Epidermal melanocyte (primary cell): ENCODE data around the gene CNIH1.
"Not testable (repeated sequence)": the region's sequence is repeated elsewhere in the genome, so short reads cannot be mapped to it uniquely, and the experiment has no call there.

Source experiments
- DNase-seq: peaks from one replicate; pipeline ENCODE4 v3.0.0; 2011; ENCODE audit warnings: low spot score; ENCODE audit not compliant: insufficient read length

Gene CNIH1

DNA sequence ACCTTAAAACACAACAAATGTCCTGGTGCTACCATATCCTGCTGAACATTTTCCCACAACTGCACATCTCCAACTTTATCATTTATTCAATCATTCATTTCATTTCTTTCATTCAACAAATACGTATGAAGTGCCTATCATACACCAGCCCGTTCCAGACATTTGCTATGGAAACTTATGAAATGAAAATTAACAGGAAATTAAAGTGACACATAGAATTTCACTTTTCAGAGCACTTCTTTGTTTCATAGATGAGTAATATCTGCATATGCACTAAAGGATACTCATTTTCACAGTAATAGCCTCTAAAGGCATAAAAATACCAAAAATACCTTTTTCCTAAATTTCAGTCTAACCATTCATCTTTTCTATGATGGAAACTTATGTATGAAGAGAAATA lies 12.6 kb downstream of the CNIH1 start:
- DNase-seq: no peak

DNA sequence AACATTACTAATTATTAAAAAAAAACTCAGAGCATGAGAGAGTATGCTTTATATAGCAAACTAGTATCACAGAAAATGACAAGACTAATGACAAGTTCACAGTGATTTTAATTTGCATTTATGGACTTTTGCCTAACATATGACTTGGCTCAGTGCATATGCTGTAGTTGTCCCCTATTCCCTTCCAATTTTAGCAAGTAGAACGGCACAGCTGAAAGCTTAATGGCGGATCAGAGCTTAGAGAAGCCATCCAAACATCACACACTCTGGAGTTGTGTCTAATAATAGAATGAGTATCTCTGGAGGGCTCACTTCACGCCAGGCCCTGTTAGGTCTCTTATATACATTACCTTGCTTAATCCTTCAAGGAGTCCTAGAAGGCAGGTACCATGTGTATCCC lies 13.3 kb downstream of the CNIH1 start:
- DNase-seq: no peak

DNA sequence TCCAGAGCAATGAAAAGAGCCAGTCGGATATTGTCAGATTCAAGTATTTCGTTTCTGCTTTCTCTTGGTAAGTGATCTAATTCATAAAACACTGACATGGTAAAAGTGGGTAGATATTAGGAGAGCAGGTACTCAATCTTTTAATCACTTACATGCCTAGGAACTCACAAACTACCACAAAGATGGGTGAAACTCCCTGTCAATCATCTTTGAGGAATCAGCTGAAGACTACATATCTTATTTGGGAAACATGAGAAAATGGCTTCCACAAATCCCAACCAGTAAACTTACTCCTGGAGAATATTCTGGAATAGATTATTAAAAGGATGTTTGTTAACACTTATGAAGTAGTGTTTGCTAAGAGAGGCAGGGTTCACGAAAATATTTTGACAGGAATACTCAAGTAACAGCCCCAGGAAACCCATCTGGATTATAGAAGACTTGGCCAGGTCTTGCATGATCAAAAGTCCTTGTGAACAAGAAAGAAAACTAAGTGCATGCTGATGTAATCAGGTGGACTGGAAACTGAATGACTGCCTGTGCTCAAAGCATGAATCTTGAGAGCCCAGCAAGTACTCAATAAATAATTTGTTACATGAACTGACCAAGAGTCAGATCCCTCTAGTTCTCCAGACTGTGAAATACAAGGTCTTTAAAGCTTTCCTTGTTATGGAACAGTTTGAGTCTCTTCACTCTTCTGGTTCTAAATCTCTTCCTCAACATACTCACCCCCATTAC lies 15.5 kb downstream of the CNIH1 start:
- no peak for DNase-seq

DNA sequence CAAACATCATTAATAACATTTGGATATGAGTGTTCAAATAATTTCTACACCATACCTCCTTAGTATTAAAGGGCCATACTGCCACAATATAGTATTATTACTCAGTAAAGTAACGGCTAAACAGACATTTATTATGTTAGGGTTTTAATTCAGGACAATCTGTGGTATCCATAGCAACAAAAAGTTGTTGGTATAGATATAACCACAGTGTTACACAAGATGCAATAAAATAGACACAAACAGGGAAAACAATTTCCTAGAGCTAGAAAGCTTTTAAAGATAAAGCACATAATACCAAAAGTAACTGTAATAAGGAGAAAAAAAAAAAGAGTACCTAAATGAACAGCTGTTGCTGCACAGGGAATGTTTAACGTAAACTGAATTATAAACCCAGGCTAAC lies 16.1 kb downstream of the CNIH1 start:
- no peak for DNase-seq

DNA sequence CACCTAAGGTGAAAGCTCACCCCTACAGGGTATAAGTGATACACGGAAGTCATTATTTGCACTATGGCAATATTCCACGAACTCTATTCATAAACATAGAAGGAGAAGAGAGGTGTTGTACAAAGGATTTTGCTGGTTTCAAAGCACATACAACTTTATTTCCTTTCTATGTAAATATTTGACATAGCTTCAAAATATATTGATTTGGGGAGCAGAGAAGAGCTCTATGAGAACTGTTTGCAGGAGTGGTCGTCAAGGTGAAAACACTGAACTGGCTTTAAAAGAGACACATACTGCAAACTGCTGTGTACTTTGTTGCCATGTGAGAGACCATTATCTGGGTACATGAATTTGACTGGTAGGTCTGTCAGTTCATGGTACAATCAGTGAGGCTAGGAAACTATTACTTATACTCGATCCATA lies 16.7 kb downstream of the CNIH1 start:
- DNase-seq: no peak

DNA sequence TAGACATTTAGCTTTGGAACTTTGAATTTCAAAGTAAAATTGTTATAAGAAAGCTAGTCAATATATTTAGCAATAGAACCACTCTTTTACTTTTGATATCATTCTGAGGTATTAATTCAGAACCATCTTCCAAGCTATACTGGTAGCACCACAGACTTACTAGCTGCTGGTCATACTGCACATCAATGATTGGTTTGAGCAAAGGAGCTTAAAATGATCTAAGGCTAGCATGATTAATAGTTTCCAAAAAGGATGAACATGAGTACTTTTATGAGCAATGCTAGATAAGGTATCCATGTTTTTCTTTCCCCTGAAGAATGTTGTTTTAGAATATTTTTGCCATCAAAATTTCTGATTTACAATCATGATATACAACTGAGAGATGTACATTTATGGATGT lies 17.2 kb downstream of the CNIH1 start:
- DNase-seq: no peak

DNA sequence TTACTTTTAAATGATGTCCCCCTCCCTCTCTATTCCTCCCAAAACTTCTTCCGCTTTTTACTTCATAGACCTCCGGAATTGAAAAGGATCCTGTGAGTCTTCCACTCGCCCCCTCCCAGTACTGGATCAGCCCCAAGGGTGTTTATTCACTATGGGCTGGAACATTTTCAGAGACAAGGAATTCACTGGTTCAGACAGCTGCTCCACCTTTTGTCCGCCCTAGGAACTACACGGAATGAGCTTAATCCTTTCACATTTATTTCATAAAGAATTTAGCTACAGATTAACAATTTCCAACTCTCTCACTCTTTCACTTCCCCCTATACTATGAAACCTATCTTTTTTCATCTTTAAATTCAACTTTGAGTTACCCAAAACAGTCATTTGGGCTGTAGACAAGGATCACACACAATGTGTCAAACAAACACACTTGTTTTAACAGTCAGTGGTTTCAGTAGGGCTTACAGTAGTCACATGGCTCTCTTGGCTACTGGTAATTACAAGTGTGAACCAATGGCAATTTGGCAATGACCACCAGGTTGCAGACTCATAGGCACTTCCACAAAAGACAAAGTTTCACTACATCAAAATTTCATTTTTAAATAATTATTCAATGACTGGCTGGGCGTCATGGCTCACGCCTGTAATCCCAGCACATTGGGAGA lies 20.6 kb downstream of the CNIH1 start:
- DNase-seq: peak; percentile 68

DNA sequence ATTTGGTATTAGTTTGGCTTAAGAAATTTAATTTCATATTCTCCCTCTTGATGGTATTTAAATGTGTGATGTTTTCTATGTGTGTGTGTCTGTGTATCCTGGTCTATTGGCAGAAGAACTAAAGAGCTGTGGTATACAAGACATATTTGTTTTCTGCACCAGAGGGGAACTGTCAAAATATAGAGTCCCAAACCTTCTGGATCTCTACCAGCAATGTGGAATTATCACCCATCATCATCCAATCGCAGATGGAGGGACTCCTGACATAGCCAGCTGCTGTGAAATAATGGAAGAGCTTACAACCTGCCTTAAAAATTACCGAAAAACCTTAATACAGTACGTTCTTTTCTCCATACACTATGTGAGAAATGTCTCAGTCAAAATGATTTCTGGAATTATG lies 29.8 kb downstream of the CNIH1 start:
- no peak for DNase-seq

DNA sequence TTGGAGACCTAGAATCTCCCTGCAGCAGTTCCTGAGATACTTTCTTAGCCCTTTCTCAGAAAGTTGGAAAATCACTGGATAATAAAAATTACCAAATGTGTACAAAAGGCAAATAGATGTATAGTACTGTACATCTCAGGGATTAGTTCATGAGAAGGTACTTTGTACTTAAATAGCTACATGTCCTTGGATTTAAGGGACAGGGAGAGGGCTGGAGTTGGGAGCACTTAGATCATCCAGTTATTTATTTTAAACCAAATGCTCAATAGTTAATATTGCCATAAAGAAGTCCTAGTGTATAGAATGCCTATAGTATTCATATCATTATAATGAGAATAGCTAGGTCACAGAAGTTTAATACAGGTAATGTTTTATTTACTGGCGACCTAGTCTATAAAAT lies 31.0 kb downstream of the CNIH1 start:
- no peak for DNase-seq

DNA sequence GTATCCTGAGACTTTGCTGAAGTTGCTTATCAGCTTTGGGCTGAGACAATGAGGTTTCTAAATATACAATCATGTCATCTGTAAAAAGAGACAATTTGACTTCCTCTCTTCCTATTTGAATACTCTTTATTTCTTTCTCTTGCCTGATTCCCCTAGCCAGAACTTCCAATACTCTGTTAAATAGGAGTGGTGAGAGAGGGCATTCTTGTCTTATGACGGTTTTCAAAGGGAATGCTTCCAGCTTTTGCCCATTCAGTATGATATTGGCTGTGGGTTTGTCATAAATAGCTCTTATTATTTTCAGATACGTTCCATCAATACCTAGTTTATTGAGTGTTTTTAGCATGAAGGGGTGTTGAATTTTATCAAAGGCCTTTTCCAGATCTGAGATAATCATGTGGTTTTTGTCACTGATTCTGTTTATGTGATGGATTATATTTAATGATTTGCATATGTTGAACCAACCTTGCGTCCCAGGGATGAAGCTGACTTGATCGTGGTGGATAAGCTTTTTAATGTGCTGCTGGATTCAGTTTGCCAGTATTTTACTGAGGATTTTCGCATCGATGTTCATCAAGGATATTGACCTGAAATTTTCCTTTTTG lies 37.7 kb downstream of the CNIH1 start:
- DNase-seq: not testable (repeated sequence)

DNA sequence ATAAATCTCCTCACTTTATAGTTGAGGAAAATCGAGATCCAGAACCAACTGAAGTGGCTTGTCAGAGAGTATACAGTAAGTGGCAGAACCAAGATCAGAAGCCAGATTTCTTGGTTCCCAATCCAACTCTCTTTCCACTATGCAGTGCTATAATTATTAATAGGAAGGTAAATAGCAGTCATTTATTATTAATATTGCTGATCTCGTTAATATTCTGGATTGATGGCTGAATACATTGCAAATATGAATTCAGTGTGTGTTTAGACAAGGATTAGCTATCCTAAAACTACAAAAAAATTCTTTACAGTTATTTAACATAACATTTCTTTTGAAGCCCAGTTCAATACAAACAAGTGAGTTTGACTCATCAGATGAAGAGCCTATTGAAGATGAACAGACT lies 41.6 kb downstream of the CNIH1 start:
- DNase-seq: no peak

DNA sequence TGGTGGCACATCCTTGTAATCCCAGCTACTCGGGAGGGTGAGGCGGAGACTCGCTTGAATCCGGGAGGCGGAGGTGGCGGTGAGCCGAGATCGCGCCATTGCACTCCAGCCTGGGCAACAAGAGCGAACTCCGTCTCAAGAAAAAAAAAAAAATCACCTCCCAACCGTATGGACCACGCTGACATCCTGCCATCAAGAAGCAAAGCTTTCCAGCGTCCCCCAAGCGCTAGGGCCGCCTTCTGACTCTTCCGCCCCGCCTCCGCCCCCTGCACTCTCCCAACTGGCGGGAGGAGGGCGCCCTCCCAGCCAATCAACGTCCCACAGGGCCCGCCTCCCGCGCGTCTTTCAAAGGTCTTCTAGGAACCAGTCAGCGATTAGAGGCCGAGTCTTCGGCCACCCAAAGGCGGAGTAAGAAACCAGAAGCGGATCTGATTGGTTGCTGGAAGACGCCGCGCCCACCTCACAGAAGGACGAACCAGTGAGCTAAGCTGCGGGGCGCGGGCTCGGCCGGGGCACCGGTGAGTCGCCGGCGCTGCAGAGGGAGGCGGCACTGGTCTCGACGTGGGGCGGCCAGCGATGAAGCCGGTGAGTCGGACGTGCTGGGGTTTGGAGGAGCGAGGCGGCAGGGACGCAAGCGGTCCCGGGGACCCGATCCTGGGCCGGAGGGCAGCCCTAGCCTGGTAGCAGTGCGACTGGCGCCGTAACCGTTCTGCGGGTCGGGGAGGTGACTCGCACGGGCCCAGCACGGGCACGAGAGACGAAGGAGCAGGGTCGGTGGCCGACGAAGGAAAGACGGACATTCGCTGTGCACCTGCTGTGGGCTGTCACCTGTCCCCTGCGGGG lies 44.5 kb downstream of the CNIH1 start, which contains the start of gene CDKN3:
Gene CDKN3, plus strand, starts transcription at position 515 of the 843 bp plus-strand sequence. Its CDS starts 62 bp downstream, at position 577.
- DNase-seq: peak; percentile 98

DNA sequence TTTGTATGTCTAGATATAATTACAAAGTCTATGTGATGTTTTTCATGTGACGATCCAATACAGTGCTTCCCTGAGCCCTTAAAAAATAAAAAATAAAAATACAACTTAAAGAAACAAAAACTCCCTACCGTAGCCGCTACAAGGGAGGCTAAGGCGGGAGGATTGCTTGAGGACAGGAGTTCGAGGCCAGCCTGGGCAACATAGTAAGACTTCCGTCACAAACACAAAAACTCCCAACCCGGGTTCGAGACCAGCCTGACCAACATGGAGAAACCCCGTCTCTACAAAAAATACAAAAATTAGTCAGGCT lies 45.0 kb downstream of the CNIH1 start:
- DNase-seq: no peak

DNA sequence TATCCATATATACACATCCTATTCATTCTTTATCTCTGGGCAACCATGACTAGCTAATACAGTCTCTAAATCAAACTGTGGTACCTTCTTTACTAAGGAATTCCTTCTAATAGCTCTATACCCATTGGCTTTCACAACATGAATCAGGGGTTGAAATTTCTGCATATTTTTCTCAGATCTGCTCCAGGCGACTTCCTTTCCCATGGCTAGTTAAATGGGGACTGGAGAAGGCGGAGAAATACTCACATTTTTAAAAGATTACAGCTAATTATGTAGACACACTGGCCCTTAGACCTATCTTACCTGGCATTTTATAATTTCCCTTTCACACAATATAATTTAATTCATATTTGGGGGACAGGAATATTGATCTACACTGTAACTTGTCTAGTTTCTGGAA lies 45.5 kb downstream of the CNIH1 start:
- DNase-seq: no peak

DNA sequence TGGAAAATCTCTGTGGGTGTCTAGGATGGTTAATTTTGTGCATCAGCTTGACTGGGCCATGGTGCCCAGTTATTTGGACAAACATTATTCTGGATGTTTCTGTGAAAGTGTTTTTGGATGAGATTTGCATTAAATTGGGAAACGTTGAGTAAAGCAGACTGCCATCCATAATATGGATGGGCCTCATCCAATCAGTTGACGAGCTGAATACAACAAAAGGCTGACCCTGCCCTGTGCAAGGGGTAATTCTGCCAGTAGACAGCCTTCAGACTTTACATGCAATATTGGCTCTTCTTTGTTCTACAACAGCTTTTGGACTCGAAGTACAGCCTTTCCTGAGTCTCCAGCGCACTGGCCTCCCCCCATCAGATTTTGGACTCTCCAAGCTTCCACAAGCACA lies 45.9 kb downstream of the CNIH1 start:
- no peak for DNase-seq

DNA sequence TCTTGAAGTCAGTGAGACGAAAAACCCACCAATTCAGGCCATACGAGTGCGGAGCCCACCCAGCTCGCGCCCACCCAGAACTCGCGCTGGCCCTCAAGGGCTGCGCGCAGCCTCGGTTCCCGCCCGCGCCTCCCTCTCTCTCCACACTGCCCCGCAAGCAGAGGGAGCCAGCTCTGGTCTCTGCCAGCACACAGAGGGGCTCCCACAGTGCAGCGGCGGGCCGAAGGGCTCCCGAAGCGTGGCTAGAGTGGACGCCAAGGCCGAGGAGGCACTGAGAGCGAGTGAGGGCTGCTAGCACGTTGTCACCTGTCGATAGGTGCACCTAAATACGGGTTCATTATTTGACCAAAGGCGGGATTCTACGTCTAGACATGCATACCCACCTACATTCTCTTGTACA lies 46.6 kb downstream of the CNIH1 start:
- DNase-seq: no peak

DNA sequence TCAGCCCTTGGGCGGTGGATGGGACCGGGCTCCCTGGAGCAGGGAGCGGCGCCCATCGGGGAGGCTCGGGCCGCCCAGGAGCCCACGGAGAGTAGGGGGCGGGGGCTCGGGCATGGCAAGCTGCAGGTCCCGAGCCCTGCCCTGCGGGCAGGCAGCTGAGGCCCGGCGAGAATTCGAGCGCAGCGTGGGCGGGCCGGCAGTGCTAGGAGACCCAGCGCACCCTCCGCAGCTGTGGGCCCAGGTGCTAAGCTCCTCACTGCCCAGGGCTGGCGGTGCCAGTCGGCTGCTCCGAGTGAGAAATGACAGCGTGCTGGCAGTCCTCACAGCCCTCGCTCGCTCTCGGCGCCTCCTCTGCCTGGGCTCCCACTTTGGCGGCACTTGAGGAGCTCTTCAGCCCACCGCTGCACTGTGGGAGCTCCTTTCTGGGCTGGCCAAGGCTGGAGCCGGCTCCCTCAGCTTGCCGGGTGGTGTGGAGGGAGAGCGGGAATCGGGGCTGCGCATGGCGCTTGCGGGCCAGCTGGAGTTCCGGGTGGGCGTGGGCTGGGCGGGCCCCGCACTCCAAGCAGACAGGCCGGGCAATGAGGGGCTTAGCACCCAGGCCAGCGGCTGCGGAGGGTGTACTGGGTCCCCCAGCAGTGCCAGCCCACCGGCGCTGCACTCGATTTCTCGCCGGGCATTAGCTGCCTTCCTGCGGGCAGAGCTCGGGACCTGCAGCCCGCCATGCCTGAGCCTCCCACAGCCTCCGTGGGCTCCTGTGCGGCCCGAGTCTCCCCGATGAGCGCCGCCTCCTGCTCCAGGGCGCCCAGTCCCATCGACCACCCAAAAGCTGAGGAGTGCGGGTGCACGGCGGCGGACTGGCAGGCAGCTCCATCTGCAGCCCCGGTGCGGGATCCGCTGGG lies 47.9 kb downstream of the CNIH1 start:
- DNase-seq: not testable (repeated sequence)

DNA sequence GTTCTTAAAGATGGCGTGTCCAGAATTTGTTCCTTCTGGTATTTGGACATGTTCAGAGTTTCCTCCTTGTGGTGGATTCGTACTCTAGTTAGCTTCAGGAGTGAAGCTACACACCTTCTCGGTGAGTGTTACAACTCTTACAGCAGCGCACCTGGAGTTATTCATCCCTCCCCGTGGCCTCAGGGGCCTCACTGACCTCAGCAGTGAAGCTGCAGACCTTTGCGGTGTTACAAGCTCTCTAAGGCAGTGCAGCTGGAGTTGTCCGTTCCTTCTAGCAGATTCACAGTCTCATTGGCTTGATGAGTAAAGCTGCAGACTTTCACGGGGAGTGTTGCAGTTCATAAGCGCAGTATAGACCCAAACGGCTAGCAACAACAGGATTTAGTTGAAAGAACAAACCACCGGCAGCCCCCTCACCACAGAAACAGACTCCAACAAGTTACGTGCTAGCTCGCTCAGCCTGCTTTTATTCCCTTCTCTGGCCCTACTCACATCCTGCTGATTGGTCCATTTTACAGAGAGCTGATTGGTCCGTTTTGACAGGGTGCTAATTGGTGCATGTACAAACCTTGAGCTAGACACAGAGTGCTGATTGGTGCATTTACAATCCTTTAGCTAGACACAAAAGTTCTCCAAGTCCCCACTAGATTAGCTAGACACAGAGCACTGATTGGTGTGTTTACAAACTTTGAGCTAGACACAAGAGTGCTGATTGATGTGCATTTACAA lies 48.9 kb downstream of the CNIH1 start:
- no peak for DNase-seq

DNA sequence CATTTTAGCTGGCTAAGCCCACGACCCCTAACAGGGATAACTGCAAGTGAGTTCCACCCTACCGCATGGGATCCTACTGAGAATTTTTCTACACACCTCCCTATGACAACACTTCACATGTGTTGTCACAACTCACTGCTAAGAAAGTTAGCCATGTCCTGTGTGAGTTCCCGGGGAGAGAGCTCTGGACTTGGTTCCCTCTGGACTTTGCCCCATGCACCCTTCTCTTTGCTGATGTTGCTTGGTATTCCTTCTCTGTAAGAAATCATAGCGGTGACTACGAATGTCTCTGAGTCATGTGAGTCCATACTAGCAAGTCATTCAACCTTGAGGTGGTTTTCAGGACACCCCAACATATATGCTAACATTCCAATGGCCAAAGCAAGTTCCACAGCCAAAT lies 53.8 kb downstream of the CNIH1 start:
- no peak for DNase-seq

DNA sequence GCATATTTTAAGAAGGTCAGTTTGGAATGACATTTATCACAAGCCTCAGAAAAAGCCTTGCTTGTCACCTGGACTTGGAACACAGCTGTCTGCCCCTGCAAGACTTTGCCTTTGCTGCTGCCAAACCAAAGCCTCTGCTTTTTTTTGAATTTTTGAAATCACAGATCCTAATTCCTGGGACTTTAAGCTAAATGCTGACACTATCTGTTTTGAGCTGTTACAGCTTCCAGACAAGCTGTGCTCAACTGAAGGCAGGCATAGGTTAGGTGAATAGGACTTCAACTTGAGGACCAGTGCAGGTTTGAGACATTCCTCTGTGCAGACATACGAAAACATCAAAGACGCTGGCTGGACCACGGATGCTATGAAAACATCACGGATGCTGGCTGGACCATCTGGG lies 55.6 kb downstream of the CNIH1 start:
- no peak for DNase-seq
